PC-9 (cell line): Measurements from ENCODE around the gene CILP2. TPM values are rescaled to one million over a fixed set of nuclear protein-coding genes. Genes with fewer than 3 reads are reported as not detected.

Source experiments
- BruUV-seq: library from RNA; stranded (reverse); fragments of 400-500 nt; replicated peaks from 2 replicates; lab custom pipeline; 2021; lab: Mats Ljungman, UMichigan
- CTCF ChIA-PET: fragments of 300-600 bp; sonication (Branson Sonifier 250); formaldehyde crosslinking; loops from one replicate; lab custom pipeline; 2022; ENCODE audit warnings: antibody characterized with exemption; lab: Charles Lee
- POLR2A ChIA-PET: fragments of 300-600 bp; sonication (Branson Sonifier 250); formaldehyde crosslinking; loops from one replicate; lab custom pipeline; 2022; ENCODE audit warnings: antibody characterized with exemption; ENCODE audit not compliant: unreplicated experiment; lab: Charles Lee
- DNase-seq, 2 experiments: peaks; one replicate each; pipeline versions ENCODE4 v3.0.0 to v3.0.0-alpha.2; 2015 to 2022; ENCODE audit warnings: mixed read lengths in 1 of 2
- H2AFZ ChIP-seq: fragments of 200-600 bp; sonication (generic); 2 replicates; pipeline ENCODE4 v1.8.1; 2017; ENCODE audit warnings: antibody characterized with exemption
- H3F3A ChIP-seq: fragments of 200-600 bp; sonication (generic); 2 replicates; pipeline ENCODE4 v1.8.1; 2017; ENCODE audit warnings: antibody characterized with exemption, mild to moderate bottlenecking, low read depth; ENCODE audit not compliant: insufficient read depth
- H3K27ac ChIP-seq: fragments of 200-600 bp; sonication (generic); 2 replicates; pipeline ENCODE4 v1.6.1; 2016; ENCODE audit warnings: mixed run types
- H3K27me3 ChIP-seq: fragments of 200-600 bp; sonication (generic); 2 replicates; pipeline ENCODE4 v1.6.1; 2016; ENCODE audit warnings: low read depth, mixed run types; ENCODE audit not compliant: insufficient read depth
- H3K36me3 ChIP-seq: fragments of 200-600 bp; sonication (generic); 2 replicates; pipeline ENCODE4 v1.6.1; 2016; ENCODE audit warnings: low read depth, mixed run types
- H3K4me1 ChIP-seq: fragments of 200-600 bp; sonication (generic); replicated peaks from 2 replicates; pipeline ENCODE4 v1.6.1; 2016; ENCODE audit warnings: mixed run types; ENCODE audit not compliant: insufficient read depth
- H3K4me2 ChIP-seq: fragments of 200-600 bp; sonication (generic); 2 replicates; pipeline ENCODE4 v1.6.1; 2017; ENCODE audit warnings: mixed run types
- H3K4me3 ChIP-seq: fragments of 200-600 bp; sonication (generic); 2 replicates; pipeline ENCODE4 v1.6.1; 2016; ENCODE audit warnings: mixed run types
- H3K79me2 ChIP-seq: fragments of 200-600 bp; sonication (generic); 2 replicates; pipeline ENCODE4 v1.6.1; 2017; ENCODE audit warnings: low read depth, mixed run types
- H3K9me2 ChIP-seq: fragments of 200-600 bp; sonication (generic); 2 replicates; pipeline ENCODE4 v1.8.1; 2017; ENCODE audit warnings: mild to moderate bottlenecking; ENCODE audit not compliant: insufficient read depth
- H3K9me3 ChIP-seq: fragments of 200-600 bp; sonication (generic); 2 replicates; pipeline ENCODE4 v1.8.1; 2016; ENCODE audit warnings: low read depth; ENCODE audit not compliant: insufficient read depth
- H4K20me1 ChIP-seq: fragments of 200-600 bp; sonication (generic); 2 replicates; pipeline ENCODE4 v1.8.1; 2017; ENCODE audit not compliant: insufficient read depth
- EZH2 ChIP-seq: fragments of 200-600 bp; sonication (generic); IDR thresholded peaks from 2 replicates; pipeline ENCODE4 v1.8.0; 2017; ENCODE audit warnings: antibody characterized with exemption, low read depth
- intact Hi-C: fragments of 100-400 bp; cut with micrococcal nuclease; formaldehyde crosslinking; loops from one replicate; pipeline ENCODE4 v1.10.0; 2022; ENCODE audit not compliant: unreplicated experiment
- total RNA-seq: library from RNA; stranded (reverse); gene quantifications from 2 replicates; pipeline ENCODE4 v1.2.3, GENCODE V29; 2021
- TF ChIP-seq, protein P1 (sequence below): fragments of 200-600 bp; sonication (generic); conservative IDR thresholded peaks from 2 replicates; pipeline ENCODE4 v1.6.1; 2017; ENCODE audit warnings: mixed run types, antibody characterized with exemption, mild to moderate bottlenecking, moderate library complexity

Gene CILP2
- total RNA-seq, 1 experiment from 2014 or later = 1.1 TPM

DNA sequence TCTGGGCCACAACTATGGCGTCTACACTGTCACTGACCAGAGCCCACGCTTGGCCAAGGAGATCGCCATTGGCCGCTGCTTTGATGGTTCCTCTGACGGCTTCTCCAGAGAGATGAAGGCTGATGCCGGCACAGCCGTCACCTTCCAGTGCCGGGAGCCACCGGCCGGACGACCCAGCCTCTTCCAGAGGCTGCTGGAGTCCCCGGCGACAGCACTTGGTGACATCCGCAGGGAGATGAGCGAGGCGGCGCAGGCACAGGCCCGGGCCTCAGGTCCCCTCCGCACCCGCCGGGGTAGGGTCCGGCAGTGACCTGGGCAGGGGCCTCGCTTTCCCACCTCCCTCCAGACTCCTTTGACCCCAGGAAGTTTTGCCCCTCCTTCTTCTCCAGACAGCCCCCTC is 7.6 kb downstream of the CILP2 start:
- intact Hi-C loops = loop anchor here (2.0 kb wide), 1 partner anchor 83 kb away; the partner anchor contains the start of gene LPAR2
- H2AFZ ChIP-seq = no peak overlapping the region
- H3K36me3 ChIP-seq = no peaks in the 10 kb centered on the region
- H3K27me3 ChIP-seq = no peaks in the 10 kb centered on the region
- peaks cover 6% of the 10 kb centered on the region; the same call in 1 of the 2 replicates for H3F3A ChIP-seq
- H3K27ac ChIP-seq = no peak overlapping the region
- H3K79me2 ChIP-seq = no peaks in the 10 kb centered on the region
- no peaks in the 10 kb centered on the region for H3K9me3 ChIP-seq
- H3K4me2 ChIP-seq = no peak overlapping the region
- no peak overlapping the region for H3K4me3 ChIP-seq
- H3K9me2 ChIP-seq = no peaks in the 10 kb centered on the region
- ChIA-PET POLR2A (no interaction called here), CTCF (no interaction called here)
- peaks cover 11% of the 10 kb centered on the region for H3K4me1 ChIP-seq
- BruUV-seq = no TSS peak
- TF ChIP-seq EZH2 = no peak
- TF ChIP-seq, protein P1, sequence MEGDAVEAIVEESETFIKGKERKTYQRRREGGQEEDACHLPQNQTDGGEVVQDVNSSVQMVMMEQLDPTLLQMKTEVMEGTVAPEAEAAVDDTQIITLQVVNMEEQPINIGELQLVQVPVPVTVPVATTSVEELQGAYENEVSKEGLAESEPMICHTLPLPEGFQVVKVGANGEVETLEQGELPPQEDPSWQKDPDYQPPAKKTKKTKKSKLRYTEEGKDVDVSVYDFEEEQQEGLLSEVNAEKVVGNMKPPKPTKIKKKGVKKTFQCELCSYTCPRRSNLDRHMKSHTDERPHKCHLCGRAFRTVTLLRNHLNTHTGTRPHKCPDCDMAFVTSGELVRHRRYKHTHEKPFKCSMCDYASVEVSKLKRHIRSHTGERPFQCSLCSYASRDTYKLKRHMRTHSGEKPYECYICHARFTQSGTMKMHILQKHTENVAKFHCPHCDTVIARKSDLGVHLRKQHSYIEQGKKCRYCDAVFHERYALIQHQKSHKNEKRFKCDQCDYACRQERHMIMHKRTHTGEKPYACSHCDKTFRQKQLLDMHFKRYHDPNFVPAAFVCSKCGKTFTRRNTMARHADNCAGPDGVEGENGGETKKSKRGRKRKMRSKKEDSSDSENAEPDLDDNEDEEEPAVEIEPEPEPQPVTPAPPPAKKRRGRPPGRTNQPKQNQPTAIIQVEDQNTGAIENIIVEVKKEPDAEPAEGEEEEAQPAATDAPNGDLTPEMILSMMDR = no peak
- no peaks in the 10 kb centered on the region for H4K20me1 ChIP-seq
- no peak for DNase-seq

DNA sequence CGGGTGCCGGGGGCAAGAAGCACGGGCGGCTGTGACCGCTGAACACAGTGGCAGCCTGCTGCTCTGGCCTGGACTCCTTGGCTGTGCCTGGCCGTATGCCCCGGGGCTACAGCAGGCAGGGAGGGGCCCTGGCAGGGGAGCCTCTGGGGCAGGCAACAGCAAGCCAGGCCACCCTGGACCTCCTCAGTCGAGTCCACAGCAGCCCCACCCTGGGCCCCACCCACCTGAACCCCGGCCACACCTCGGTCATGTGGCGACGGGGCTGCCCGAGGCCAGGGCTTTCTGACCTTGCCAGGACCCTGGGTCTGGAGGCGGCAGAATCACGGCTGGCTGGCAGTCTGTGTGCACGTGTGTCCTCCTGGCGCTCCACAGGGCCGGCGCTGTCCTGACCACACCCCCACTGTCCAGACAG is 8.7 kb downstream of the CILP2 start:
- Histone ChIP-seq H3K4me1 (peaks cover 11% of the 10 kb centered on the region), H4K20me1 (no peaks in the 10 kb centered on the region), H3K9me2 (no peaks in the 10 kb centered on the region), H3K27me3 (no peaks in the 10 kb centered on the region), H3K36me3 (no peaks in the 10 kb centered on the region), H3K27ac (no peak overlapping the region), H3K79me2 (no peaks in the 10 kb centered on the region), H3K4me3 (no peak overlapping the region), H3F3A (peaks cover 14% of the 10 kb centered on the region), H3K4me2 (peak overlapping the region; percentile 50), H2AFZ (no peak overlapping the region), H3K9me3 (no peaks in the 10 kb centered on the region)
- no TSS peak for BruUV-seq
- CTCF ChIA-PET = interaction anchor here (0.6 kb wide), 1 partner anchor 60 kb away, joined by 3 read pairs; no protein-coding TSS in a partner anchor
- intact Hi-C loops = loop anchor here (2.0 kb wide), 1 partner anchor 82 kb away; the partner anchor contains the start of gene LPAR2
- POLR2A ChIA-PET = no interaction called here
- no peak for TF ChIP-seq EZH2
- TF ChIP-seq, protein P1 = no peak
- DNase-seq = peak in 1 of 2 experiments; percentile 81

GRCh38 chr19:19547674-19548336 is 9.7 kb downstream of the CILP2 start:
- intact Hi-C loops = loop anchor here (2.0 kb wide), 1 partner anchor 81 kb away; the partner anchor contains the start of gene LPAR2
- CTCF ChIA-PET = interaction anchor here (0.6 kb wide), 1 partner anchor 59 kb away, joined by 3 read pairs; no protein-coding TSS in a partner anchor
- H3K4me2 ChIP-seq = no peak overlapping the region
- H4K20me1 ChIP-seq = no peaks in the 10 kb centered on the region
- TF ChIP-seq, protein P1 = no peak
- no peak for TF ChIP-seq EZH2
- H3K36me3 ChIP-seq = no peaks in the 10 kb centered on the region
- H2AFZ ChIP-seq = no peak overlapping the region
- no peak overlapping the region for H3K4me3 ChIP-seq
- H3K9me3 ChIP-seq = no peaks in the 10 kb centered on the region
- POLR2A ChIA-PET = no interaction called here
- H3K27me3 ChIP-seq = no peaks in the 10 kb centered on the region
- peaks cover 11% of the 10 kb centered on the region for H3K4me1 ChIP-seq
- H3K9me2 ChIP-seq = no peaks in the 10 kb centered on the region
- peaks cover 22% of the 10 kb centered on the region for H3F3A ChIP-seq
- BruUV-seq = no TSS peak
- no peak overlapping the region for H3K27ac ChIP-seq
- no peaks in the 10 kb centered on the region for H3K79me2 ChIP-seq
- DNase-seq = no peak
